Hepatocyte (in vitro differentiated cells): ENCODE results near the gene PTH2R.

ENCODE experiments used
- EZH2phosphoT487 ChIP-seq: fragments of 200-600 bp; sonication (generic); IDR thresholded peaks from one replicate; pipeline ENCODE4 v1.6.1; 2018; ENCODE audit warnings: antibody characterized with exemption, mild to moderate bottlenecking, low read depth, moderate library complexity; ENCODE audit not compliant: unreplicated experiment, severe bottlenecking
- TF ChIP-seq, protein P1 (sequence below): fragments of 200-600 bp; sonication (generic); IDR thresholded peaks from 2 replicates; pipeline ENCODE4 v1.5.1; 2016; ENCODE audit warnings: antibody characterized with exemption, mild to moderate bottlenecking; ENCODE audit not compliant: poor library complexity

DNA sequence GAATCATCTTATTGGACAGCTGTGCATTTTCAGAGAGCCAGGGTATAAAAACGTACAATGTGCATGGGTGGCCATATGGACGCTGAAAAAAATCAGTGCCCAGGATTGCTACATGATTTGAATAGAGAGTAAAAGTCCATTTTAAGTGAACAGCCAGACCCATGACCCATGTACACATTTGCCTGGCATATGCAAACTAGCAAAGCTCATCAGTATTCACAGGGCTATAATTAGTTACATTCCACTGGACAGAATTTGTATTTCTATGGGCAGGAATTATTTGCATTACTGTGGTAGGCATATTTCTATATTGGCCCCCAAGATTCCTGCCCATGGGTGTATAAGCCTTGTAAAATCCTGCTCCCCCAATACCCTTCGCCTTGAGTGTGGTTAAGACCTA, 78.8 kb downstream of the PTH2R start:
- TF ChIP-seq, protein P1, sequence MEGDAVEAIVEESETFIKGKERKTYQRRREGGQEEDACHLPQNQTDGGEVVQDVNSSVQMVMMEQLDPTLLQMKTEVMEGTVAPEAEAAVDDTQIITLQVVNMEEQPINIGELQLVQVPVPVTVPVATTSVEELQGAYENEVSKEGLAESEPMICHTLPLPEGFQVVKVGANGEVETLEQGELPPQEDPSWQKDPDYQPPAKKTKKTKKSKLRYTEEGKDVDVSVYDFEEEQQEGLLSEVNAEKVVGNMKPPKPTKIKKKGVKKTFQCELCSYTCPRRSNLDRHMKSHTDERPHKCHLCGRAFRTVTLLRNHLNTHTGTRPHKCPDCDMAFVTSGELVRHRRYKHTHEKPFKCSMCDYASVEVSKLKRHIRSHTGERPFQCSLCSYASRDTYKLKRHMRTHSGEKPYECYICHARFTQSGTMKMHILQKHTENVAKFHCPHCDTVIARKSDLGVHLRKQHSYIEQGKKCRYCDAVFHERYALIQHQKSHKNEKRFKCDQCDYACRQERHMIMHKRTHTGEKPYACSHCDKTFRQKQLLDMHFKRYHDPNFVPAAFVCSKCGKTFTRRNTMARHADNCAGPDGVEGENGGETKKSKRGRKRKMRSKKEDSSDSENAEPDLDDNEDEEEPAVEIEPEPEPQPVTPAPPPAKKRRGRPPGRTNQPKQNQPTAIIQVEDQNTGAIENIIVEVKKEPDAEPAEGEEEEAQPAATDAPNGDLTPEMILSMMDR, result no peak
- TF ChIP-seq EZH2phosphoT487, result no peak
